A549 (cell line): ENCODE results near the gene CST4. TPM values are rescaled to one million over a fixed set of nuclear protein-coding genes. Genes with fewer than 3 reads are reported as not detected.
A peak's percentile ranks its signal among the peaks of the same experiment; 100 is the strongest.
"Not testable (repeated sequence)": the region's sequence is repeated elsewhere in the genome, so short reads cannot be mapped to it uniquely, and the experiment has no call there.

ENCODE experiments used
- ATAC-seq, 2 experiments: fragments of 200-7000 bp in 1 of 2; fragments of >200 bp in 1 of 2; cut with Nextera tagmentation in 1 of 2; cut with Tn5 transposase in 1 of 2; 3 replicates each; pipeline versions ENCODE4 v1.8.0 to v1.9.1; 2018 to 2020; ENCODE audit warnings: mild to moderate bottlenecking in 1 of 2, moderate library complexity in 1 of 2
- CTCF ChIA-PET: fragments of 300-600 bp; sonication (Branson Sonifier 250); formaldehyde crosslinking; extraction: SDS; loops from one replicate; lab custom pipeline; 2021; ENCODE audit warnings: antibody characterized with exemption, inconsistent platforms; lab: Yijun Ruan, JAX
- POLR2A ChIA-PET: fragments of 350-600 bp; formaldehyde crosslinking; extraction: SDS; loops from one replicate; lab custom pipeline; 2021; ENCODE audit warnings: antibody characterized with exemption, inconsistent platforms; lab: Yijun Ruan, JAX
- DNase-seq, 2 experiments: peaks; one replicate each; pipeline versions ENCODE4 v3.0.0 to v3.0.0-alpha.2; 2011 to 2016; ENCODE audit warnings: low read depth in 1 of 2, low spot score in 1 of 2
- FAIRE-seq: peaks from 2 replicates; lab custom pipeline; 2011; peaks lifted over from hg19 to GRCh38; lab: Jason Lieb, UNC
- H3K27ac ChIP-seq, 2 experiments: fragments of >200 bp; sonication (Bioruptor Twin); formaldehyde crosslinking; 3 replicates each; pipeline ENCODE4 v1.5.1; 2016 to 2017
- H3K4me1 ChIP-seq: fragments of >200 bp; sonication (Bioruptor Twin); formaldehyde crosslinking; 3 replicates; pipeline ENCODE4 v1.6.1; 2016
- H3K4me2 ChIP-seq: fragments of >200 bp; sonication (Bioruptor Twin); formaldehyde crosslinking; 3 replicates; pipeline ENCODE4 v1.6.1; 2016
- H3K4me3 ChIP-seq: fragments of >200 bp; sonication (Bioruptor Twin); formaldehyde crosslinking; 3 replicates; pipeline ENCODE4 v1.5.1; 2016
- H3K9me3 ChIP-seq: fragments of >200 bp; sonication (Bioruptor Twin); formaldehyde crosslinking; 3 replicates; pipeline ENCODE4 v1.6.1; 2016
- CBX2 ChIP-seq: fragments of 200-600 bp; sonication (generic); IDR thresholded peaks from 2 replicates; pipeline ENCODE4 v1.6.1; 2016; ENCODE audit warnings: low read depth, mild to moderate bottlenecking, borderline replicate concordance
- HOXB5 ChIP-seq: fragments of 250-450 bp; sonication (Bioruptor Pico); IDR thresholded peaks from 2 replicates; pipeline ENCODE4 v1.5.0; 2020; ENCODE audit warnings: mild to moderate bottlenecking, moderate library complexity
- KDM5A ChIP-seq: fragments of 200-600 bp; sonication (generic); IDR thresholded peaks from 2 replicates; pipeline ENCODE4 v1.6.1; 2016; ENCODE audit warnings: antibody characterized with exemption, mild to moderate bottlenecking
- NR3C1 ChIP-seq: fragments of >200 bp; sonication (Bioruptor Twin); formaldehyde crosslinking; IDR thresholded peaks from 3 replicates; pipeline ENCODE4 v1.6.1; 2017
- REST ChIP-seq: fragments of 200-600 bp; sonication (generic); IDR thresholded peaks from 2 replicates; pipeline ENCODE4 v1.6.1; 2016; ENCODE audit warnings: antibody characterized with exemption, mild to moderate bottlenecking, moderate library complexity
- SREBF2 ChIP-seq: fragments of 450-650 bp; IDR thresholded peaks from 2 replicates; pipeline ENCODE4 v1.6.1; 2014; ENCODE audit warnings: mild to moderate bottlenecking, moderate library complexity
- WGBS: methylation state at CpG from one replicate; pipeline ENCODE4 v1.1.6; 2017; ENCODE audit errors: missing lambda C conversion rate; 5-methylcytosine and 5-hydroxymethylcytosine counted together
- polyA minus RNA-seq: library from RNA; depleted of rRNA, polyadenylated mRNA; stranded (reverse); fragments of >200 nt; gene quantifications from 2 replicates; pipeline ENCODE4 v1.2.3, GENCODE V29; 2011; rRNA and poly(A)+ RNA removed
- polyA plus RNA-seq, 4 experiments: library from polyadenylated mRNA; depleted of rRNA in 3 of 4; stranded (reverse); fragments of >200 nt; fragmentation: RNase III in 1 of 4; extraction: RNeasy Plus Mini Kit Qiagen cat#74134 plus additional on column Dnase treatment in 1 of 4; gene quantifications; 2 replicates in 3 of 4; 3 replicates in 1 of 4; pipeline ENCODE4 v1.2.3, GENCODE V29; 2011 to 2017
- TF ChIP-seq, protein P1 (sequence below): fragments of >200 bp; sonication (Bioruptor Twin); formaldehyde crosslinking; IDR thresholded peaks from 2 replicates; pipeline ENCODE4 v1.6.1; 2016

The CST4 gene, protein sequence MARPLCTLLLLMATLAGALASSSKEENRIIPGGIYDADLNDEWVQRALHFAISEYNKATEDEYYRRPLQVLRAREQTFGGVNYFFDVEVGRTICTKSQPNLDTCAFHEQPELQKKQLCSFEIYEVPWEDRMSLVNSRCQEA
- polyA plus RNA-seq (2011; rRNA removed) (not detected in 2 replicates), polyA plus RNA-seq (2017; fragmentation: RNase III; extraction: RNeasy Plus Mini Kit Qiagen cat#74134 plus additional on column Dnase treatment) (not detected in 3 replicates), polyA minus RNA-seq (not detected in 2 replicates)
- not detected in 2 replicates for polyA plus RNA-seq (2012; cell fraction: cytosol; rRNA removed)
- polyA plus RNA-seq (2012; cell fraction: nucleus; rRNA removed): not detected in 2 replicates

DNA sequence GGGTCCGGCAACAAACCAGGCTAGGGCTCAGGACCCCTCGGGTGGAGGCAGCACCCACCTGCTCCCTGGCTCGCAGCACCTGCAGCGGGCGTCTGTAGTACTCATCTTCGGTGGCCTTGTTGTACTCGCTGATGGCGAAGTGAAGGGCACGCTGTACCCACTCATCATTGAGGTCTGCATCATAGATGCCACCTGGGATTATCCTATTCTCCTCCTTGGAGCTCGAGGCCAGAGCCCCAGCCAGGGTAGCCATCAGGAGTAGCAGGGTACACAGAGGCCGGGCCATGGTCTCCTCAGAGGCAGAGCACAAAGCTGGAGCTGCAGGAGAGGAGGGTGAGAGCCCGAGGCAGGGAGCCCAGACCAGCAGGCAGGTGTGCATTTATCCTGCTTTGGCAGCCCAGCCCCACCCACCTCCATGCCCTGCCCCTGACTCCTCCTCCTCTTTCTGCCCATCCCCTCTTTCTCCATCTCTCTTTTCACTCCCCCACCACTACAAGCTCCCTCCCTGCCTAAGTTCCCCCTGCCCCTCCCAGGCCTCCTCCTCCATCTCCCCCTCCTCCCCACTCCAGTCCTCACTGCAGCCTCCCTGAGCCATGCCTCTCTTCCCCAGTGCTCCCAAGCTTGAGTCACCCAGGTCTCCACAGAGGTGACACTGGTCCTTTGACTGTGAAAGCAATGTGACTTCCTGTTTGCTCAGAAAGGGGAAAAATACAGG lies at the start of gene CST4:
CST4 (minus strand) TSS at position 355 of the 715 bp plus-strand sequence; CDS start at position 286, 69 bp downstream.
- H3K4me2 ChIP-seq, FAIRE-seq, DNase-seq, H3K27ac ChIP-seq, H3K4me3 ChIP-seq, POLR2A ChIA-PET, H3K9me3 ChIP-seq, H3K4me1 ChIP-seq: not testable (repeated sequence)
- WGBS: 68% methylated on average over 12 of the region's 12 CpGs
- CTCF ChIA-PET: interaction anchor here (0.6 to 1.3 kb wide), 2 partner anchors 20 to 22 kb away, joined by 3 read pairs; no protein-coding TSS in a partner anchor
- ATAC-seq: peak in 1 of 2 experiments; percentile 23; a peak in 1 of 6 replicates

DNA sequence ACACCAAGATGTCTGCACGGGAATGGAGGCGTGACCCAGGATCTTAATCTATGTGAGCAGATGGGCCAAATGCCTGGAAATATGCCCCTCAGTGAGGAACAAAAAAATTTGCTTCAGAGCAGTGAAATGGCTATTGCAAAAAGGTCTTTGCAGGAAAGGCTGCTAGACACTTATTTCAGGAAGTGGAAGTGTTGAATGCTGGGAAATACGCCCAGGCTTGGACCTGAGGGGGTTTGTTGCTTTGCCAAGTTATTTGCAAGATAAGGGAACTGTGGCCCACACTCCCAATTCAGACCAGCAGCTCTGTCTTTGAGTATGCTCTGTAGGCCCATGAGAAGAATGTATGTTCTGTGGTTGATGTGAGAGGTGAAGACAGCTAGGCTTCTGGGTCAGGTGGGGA lies 46.6 kb upstream of the CST4 start:
- H3K4me3 ChIP-seq, H3K4me2 ChIP-seq, ATAC-seq, H3K4me1 ChIP-seq, FAIRE-seq, DNase-seq, H3K27ac ChIP-seq, H3K9me3 ChIP-seq, CTCF ChIA-PET, POLR2A ChIA-PET: not testable (repeated sequence)
- WGBS: 30% methylated on average over 3 of the region's 3 CpGs

DNA sequence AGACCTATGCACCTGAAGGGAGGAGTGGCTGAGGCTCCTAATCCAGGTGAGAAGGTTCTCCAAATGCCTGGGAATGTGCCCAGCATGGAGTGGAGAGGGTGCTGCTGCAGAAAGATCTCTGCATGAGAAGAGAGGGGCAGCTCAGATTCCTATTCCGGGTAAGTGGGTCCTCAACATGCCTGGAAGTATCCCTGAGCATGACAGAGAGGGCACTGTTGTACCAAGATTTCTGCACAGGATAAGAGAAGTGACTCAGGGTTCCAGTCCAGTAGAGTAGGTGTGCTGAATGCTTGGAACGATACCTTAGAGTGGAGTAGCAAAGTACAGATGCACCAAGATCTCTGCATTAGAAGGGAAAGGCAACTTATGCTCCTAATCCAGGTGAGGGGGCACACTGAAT lies 46.1 kb upstream of the CST4 start:
- POLR2A ChIA-PET, H3K4me3 ChIP-seq, H3K4me2 ChIP-seq, DNase-seq, FAIRE-seq, H3K27ac ChIP-seq, CTCF ChIA-PET, ATAC-seq, H3K9me3 ChIP-seq, H3K4me1 ChIP-seq: not testable (repeated sequence)
- WGBS: 22% methylated on average over 2 of the region's 2 CpGs

GRCh38 chr20:23734440-23734839 lies 45.6 kb upstream of the CST4 start:
- not testable (repeated sequence) for FAIRE-seq

DNA sequence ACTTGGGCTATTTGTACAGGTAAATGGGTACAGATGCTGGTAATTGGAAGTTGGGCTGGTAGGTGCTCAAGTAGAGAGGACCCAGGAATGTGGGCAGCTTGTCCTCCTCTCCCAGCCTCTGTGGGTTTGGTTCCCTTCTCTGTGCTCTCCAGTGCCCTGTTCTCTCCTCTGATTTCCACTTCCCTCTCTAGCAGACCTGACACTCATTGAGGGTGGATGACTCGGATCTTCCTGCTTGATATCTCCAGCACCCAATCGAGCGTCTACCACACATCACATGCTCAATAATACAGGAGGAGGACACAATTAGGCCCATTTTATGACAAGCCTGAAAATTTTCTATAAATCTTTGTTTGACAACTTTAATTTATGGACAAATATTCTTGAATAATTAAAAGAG lies 38.2 kb upstream of the CST4 start:
- TF ChIP-seq, protein P1, sequence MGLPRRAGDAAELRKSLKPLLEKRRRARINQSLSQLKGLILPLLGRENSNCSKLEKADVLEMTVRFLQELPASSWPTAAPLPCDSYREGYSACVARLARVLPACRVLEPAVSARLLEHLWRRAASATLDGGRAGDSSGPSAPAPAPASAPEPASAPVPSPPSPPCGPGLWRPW: no peak
- no peak for TF ChIP-seq NR3C1
- no peak for TF ChIP-seq REST
- no peak for TF ChIP-seq SREBF2
- TF ChIP-seq CBX2: no peak
- no peak for TF ChIP-seq KDM5A
- no peak for TF ChIP-seq HOXB5 (CRISPR knock-in tag)
- TF ChIP-seq, all 56 proteins: peak for 0
- 55% methylated on average over 3 of the region's 3 CpGs for WGBS
- CTCF ChIA-PET: no interaction called here

More at GRCh38 chr20:23734440-23734839, 45.6 kb upstream of the CST4 start:
- WGBS: 38% methylated on average over 1 of the region's 1 CpG
- H3K4me3 ChIP-seq, H3K27ac ChIP-seq, H3K4me2 ChIP-seq, H3K4me1 ChIP-seq, DNase-seq, CTCF ChIA-PET, H3K9me3 ChIP-seq, ATAC-seq, POLR2A ChIA-PET: not testable (repeated sequence)

More for the DNA sequence above, 38.2 kb upstream of the CST4 start:
- Histone ChIP-seq H3K9me3 (no peaks in the 10 kb centered on the region), H3K4me2 (no peak overlapping the region), H3K4me3 (no peak overlapping the region), H3K27ac (no peak overlapping the region), H3K4me1 (no peaks in the 10 kb centered on the region)
- POLR2A ChIA-PET: no interaction called here
- ATAC-seq (no peak), FAIRE-seq (no peak), DNase-seq (no peak)
